H9 (cell line): ENCODE measurements around the gene CMSS1. TPM values are rescaled to one million over a fixed set of nuclear protein-coding genes. Genes with fewer than 3 reads are reported as not detected.
"Not testable (repeated sequence)": the region's sequence is repeated elsewhere in the genome, so short reads cannot be mapped to it uniquely, and the experiment has no call there.

ENCODE experiments used
- DNase-seq: peaks from one replicate; pipeline ENCODE4 v3.0.0-alpha.2; 2017
- H2AFZ ChIP-seq: one replicate; pipeline ENCODE4 v1.6.1; 2013; ENCODE audit warnings: mild to moderate bottlenecking, low read length, control low read depth, moderate library complexity
- H2AK5ac ChIP-seq: 2 replicates; pipeline ENCODE4 v1.6.1; 2013; ENCODE audit warnings: low read length, control low read depth, mixed read lengths; ENCODE audit not compliant: insufficient read length
- H2BK120ac ChIP-seq: one replicate; pipeline ENCODE4 v1.6.1; 2013; ENCODE audit warnings: low read depth, mild to moderate bottlenecking, low read length, control low read depth, inconsistent platforms; ENCODE audit not compliant: poor library complexity, severe bottlenecking
- H2BK12ac ChIP-seq: 2 replicates; pipeline ENCODE4 v1.6.1; 2013; ENCODE audit warnings: low read length, control low read depth, mixed read lengths, low read depth; ENCODE audit not compliant: insufficient read length
- H2BK15ac ChIP-seq: 2 replicates; pipeline ENCODE4 v1.6.1; 2013; ENCODE audit warnings: low read depth, low read length, control low read depth
- H2BK20ac ChIP-seq: one replicate; pipeline ENCODE4 v1.6.1; 2013; ENCODE audit warnings: low read depth, mild to moderate bottlenecking, low read length, control low read depth, inconsistent platforms; ENCODE audit not compliant: poor library complexity, severe bottlenecking
- H2BK5ac ChIP-seq: 2 replicates; pipeline ENCODE4 v1.6.1; 2013; ENCODE audit warnings: low read length, control low read depth, mixed read lengths; ENCODE audit not compliant: insufficient read length
- H3K14ac ChIP-seq: 2 replicates; pipeline ENCODE4 v1.6.1; 2013; ENCODE audit warnings: low read length, control low read depth; ENCODE audit not compliant: insufficient read depth
- H3K18ac ChIP-seq: 2 replicates; pipeline ENCODE4 v1.6.1; 2013; ENCODE audit warnings: low read depth, mild to moderate bottlenecking, mixed read lengths, low read length, control low read depth; ENCODE audit not compliant: insufficient read length
- H3K23ac ChIP-seq: 2 replicates; pipeline ENCODE4 v1.6.1; 2013; ENCODE audit warnings: low read length, control low read depth, mixed read lengths, low read depth; ENCODE audit not compliant: insufficient read length
- H3K23me2 ChIP-seq: 2 replicates; pipeline ENCODE4 v1.6.1; 2013; ENCODE audit warnings: low read depth, mild to moderate bottlenecking, mixed read lengths, low read length, control low read depth; ENCODE audit not compliant: insufficient read length, poor library complexity, severe bottlenecking
- H3K27ac ChIP-seq: 2 replicates; pipeline ENCODE4 v1.5.1; 2013; ENCODE audit warnings: low read length, control low read depth, mixed read lengths, low read depth; ENCODE audit not compliant: insufficient read length
- H3K27me3 ChIP-seq: 2 replicates; pipeline ENCODE4 v1.6.1; 2013; ENCODE audit warnings: low read length, control low read depth, inconsistent platforms; ENCODE audit not compliant: insufficient read depth
- H3K4ac ChIP-seq: 2 replicates; pipeline ENCODE4 v1.6.1; 2013; ENCODE audit warnings: low read depth, mild to moderate bottlenecking, control low read depth, inconsistent platforms, low read length, moderate library complexity
- H3K4me1 ChIP-seq: 2 replicates; pipeline ENCODE4 v1.6.1; 2013; ENCODE audit warnings: low read length, control low read depth, inconsistent platforms; ENCODE audit not compliant: insufficient read depth
- H3K4me2 ChIP-seq: 2 replicates; pipeline ENCODE4 v1.6.1; 2013; ENCODE audit warnings: low read length, control low read depth, mixed read lengths; ENCODE audit not compliant: insufficient read length, insufficient read depth
- H3K56ac ChIP-seq: 2 replicates; pipeline ENCODE4 v1.6.1; 2013; ENCODE audit warnings: low read depth, mild to moderate bottlenecking, mixed read lengths, low read length, control low read depth; ENCODE audit not compliant: insufficient read length
- H3K79me1 ChIP-seq: 2 replicates; pipeline ENCODE4 v1.6.1; 2013; ENCODE audit warnings: low read depth, mild to moderate bottlenecking, moderate library complexity, low read length, control low read depth, inconsistent platforms; ENCODE audit not compliant: insufficient read depth, poor library complexity, severe bottlenecking
- H3K79me2 ChIP-seq: 2 replicates; pipeline ENCODE4 v1.6.1; 2013; ENCODE audit warnings: low read length, control low read depth, inconsistent platforms; ENCODE audit not compliant: insufficient read depth
- H3K9ac ChIP-seq: 2 replicates; pipeline ENCODE4 v1.6.1; 2013; ENCODE audit warnings: low read length, control low read depth, mixed read lengths; ENCODE audit not compliant: insufficient read length; ENCODE audit errors: extremely low read depth
- H3K9me3 ChIP-seq: one replicate; pipeline ENCODE4 v1.6.1; 2013; ENCODE audit warnings: low read depth, low read length, inconsistent platforms; ENCODE audit not compliant: control insufficient read depth
- H3T11ph ChIP-seq: one replicate; pipeline ENCODE4 v1.6.1; 2013; ENCODE audit warnings: mild to moderate bottlenecking, low read length, control low read depth, inconsistent platforms
- H4K20me1 ChIP-seq: one replicate; pipeline ENCODE4 v1.6.1; 2013; ENCODE audit not compliant: control insufficient read depth, insufficient read length, insufficient read depth
- H4K5ac ChIP-seq: 2 replicates; pipeline ENCODE4 v1.6.1; 2013; ENCODE audit warnings: low read depth, mild to moderate bottlenecking, mixed read lengths, low read length, control low read depth; ENCODE audit not compliant: insufficient read length
- H4K8ac ChIP-seq: replicated peaks from 2 replicates; pipeline ENCODE4 v1.6.1; 2013; ENCODE audit warnings: low read length, control low read depth, mixed read lengths, low read depth; ENCODE audit not compliant: insufficient read length
- H4K91ac ChIP-seq: 2 replicates; pipeline ENCODE4 v1.6.1; 2013; ENCODE audit warnings: low read depth, mild to moderate bottlenecking, moderate library complexity, mixed read lengths, low read length, control low read depth; ENCODE audit not compliant: insufficient read length
- H3K27ac Mint-ChIP-seq, 3 experiments: 2 replicates in 2 of 3; 3 replicates in 1 of 3; pipeline ENCODE4 v1.8.0; 2020 to 2021; ENCODE audit warnings: mixed read lengths in 3 of 3, mild to moderate bottlenecking in 1 of 3, moderate library complexity in 1 of 3
- H3K27me3 Mint-ChIP-seq: 2 replicates; pipeline ENCODE4 v1.8.0; 2021; ENCODE audit warnings: low read depth, mild to moderate bottlenecking, moderate library complexity, mixed read lengths
- H3K36me3 Mint-ChIP-seq, 3 experiments: 2 replicates in 2 of 3; 3 replicates in 1 of 3; pipeline ENCODE4 v1.8.0; 2020 to 2021; ENCODE audit warnings: low read depth in 3 of 3, mixed read lengths in 3 of 3; ENCODE audit not compliant: insufficient read depth in 1 of 3
- H3K4me1 Mint-ChIP-seq, 2 experiments: 2 replicates each; pipeline ENCODE4 v1.8.0; 2020; ENCODE audit warnings: mixed read lengths in 2 of 2
- H3K4me3 Mint-ChIP-seq, 2 experiments: 2 replicates in 1 of 2; 3 replicates in 1 of 2; pipeline ENCODE4 v1.8.0; 2020 to 2021; ENCODE audit warnings: mild to moderate bottlenecking in 2 of 2, mixed read lengths in 2 of 2, moderate library complexity in 1 of 2
- H3K9me3 Mint-ChIP-seq, 2 experiments: 2 replicates in 1 of 2; 3 replicates in 1 of 2; pipeline ENCODE4 v1.8.0; 2020; ENCODE audit warnings: mild to moderate bottlenecking in 2 of 2, mixed read lengths in 2 of 2, moderate library complexity in 1 of 2
- CTCF ChIP-seq: fragments of 200-600 bp; sonication (generic); conservative IDR thresholded peaks from 3 replicates; pipeline ENCODE4 v1.8.0; 2021; ENCODE audit warnings: antibody characterized with exemption, mild to moderate bottlenecking
- WGBS: extraction: QIAGEN DNeasy Blood & Tissue Kit; methylation state at CpG from one replicate; pipeline ENCODE4 v1.1.7; 2013; ENCODE audit warnings: missing lambda C conversion rate, low lambda C conversion rate, mixed read lengths; ENCODE audit not compliant: insufficient read length; ENCODE audit errors: extremely low coverage; 5-methylcytosine and 5-hydroxymethylcytosine counted together
- total RNA-seq: library from RNA; stranded (reverse); gene quantifications from 2 replicates; pipeline ENCODE4 v1.2.1, GENCODE V29; 2021

Gene CMSS1
- total RNA-seq, 1 experiment from 2014 or later: 61.8 TPM

DNA sequence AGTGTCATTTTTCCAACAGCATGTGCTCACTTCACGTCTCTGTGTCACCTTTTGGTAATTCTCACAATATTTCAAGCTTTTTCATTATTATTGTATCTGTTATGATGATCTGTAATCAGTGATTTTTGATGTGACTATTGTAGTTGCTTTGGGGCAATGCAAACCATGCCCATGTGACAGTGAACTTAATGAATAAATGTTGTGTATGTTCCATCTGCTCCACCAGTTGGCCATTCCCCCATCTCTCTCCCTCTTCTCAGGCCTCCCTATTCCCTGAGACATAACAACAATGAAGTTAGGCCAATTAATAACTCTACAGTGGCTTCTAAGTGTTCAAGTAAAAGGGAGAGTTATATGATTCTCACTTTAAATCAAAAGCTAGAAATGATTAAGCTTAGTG is 410.6 kb downstream of the CMSS1 start:
- H3K14ac ChIP-seq: no peak overlapping the region
- no CpG with 5 or more reads among the region's 1 CpG for WGBS
- no peaks in the 10 kb centered on the region; the same call in 1 of the 2 replicates for H3K27me3 Mint-ChIP-seq
- no peak overlapping the region for H2BK120ac ChIP-seq
- H3K18ac ChIP-seq: no peak overlapping the region
- no peak for TF ChIP-seq CTCF
- H3K23ac ChIP-seq: no peak overlapping the region
- H3K27ac ChIP-seq: no peak overlapping the region
- no peak overlapping the region for H2AFZ ChIP-seq
- no peak overlapping the region for H3K4me2 ChIP-seq
- H3K9me3 ChIP-seq: no peaks in the 10 kb centered on the region
- H3K23me2 ChIP-seq: no peaks in the 10 kb centered on the region
- no peak overlapping the region for H2BK20ac ChIP-seq
- H3K27me3 ChIP-seq: no peaks in the 10 kb centered on the region
- peaks cover 0 to 12% of the 10 kb centered on the region in 2 experiments; a peak in 4 of 5 replicates for H3K9me3 Mint-ChIP-seq
- peaks cover 5 to 10% of the 10 kb centered on the region in 2 experiments; a peak in 3 of 4 replicates for H3K4me1 Mint-ChIP-seq
- H3K79me2 ChIP-seq: no peaks in the 10 kb centered on the region
- H4K91ac ChIP-seq: no peak overlapping the region
- H4K5ac ChIP-seq: no peak overlapping the region
- no peak overlapping the region for H3K4ac ChIP-seq
- H3K4me3 Mint-ChIP-seq: no peak overlapping the region
- DNase-seq: no peak
- no peak overlapping the region for H2BK12ac ChIP-seq
- no peaks in the 10 kb centered on the region for H3K79me1 ChIP-seq
- no peak overlapping the region for H3K56ac ChIP-seq
- no peaks in the 10 kb centered on the region for H3K36me3 Mint-ChIP-seq
- H4K8ac ChIP-seq: no peak overlapping the region
- no peak overlapping the region for H2BK15ac ChIP-seq
- H2BK5ac ChIP-seq: no peak overlapping the region
- no peak overlapping the region for H3T11ph ChIP-seq
- H4K20me1 ChIP-seq: no peaks in the 10 kb centered on the region
- H2AK5ac ChIP-seq: no peak overlapping the region
- H3K27ac Mint-ChIP-seq: no peak overlapping the region
- no peak overlapping the region for H3K9ac ChIP-seq
- H3K4me1 ChIP-seq: peaks cover 3% of the 10 kb centered on the region; the same call in 1 of the 2 replicates

- H2BK5ac ChIP-seq, H3K4me3 Mint-ChIP-seq, DNase-seq, H4K8ac ChIP-seq, H2AK5ac ChIP-seq, H4K91ac ChIP-seq, H2BK15ac ChIP-seq, H2BK20ac ChIP-seq, H2AFZ ChIP-seq, H3K18ac ChIP-seq, H3K4me2 ChIP-seq, H3K4me1 ChIP-seq, H2BK120ac ChIP-seq, H3K27me3 ChIP-seq, H3K56ac ChIP-seq, H3K79me1 ChIP-seq, H3K23ac ChIP-seq, H3K9ac ChIP-seq, H3K9me3 ChIP-seq, H3K23me2 ChIP-seq, H3K27ac ChIP-seq, H4K20me1 ChIP-seq, H3K14ac ChIP-seq, H4K5ac ChIP-seq, H3T11ph ChIP-seq, H3K79me2 ChIP-seq, H3K4ac ChIP-seq, H3K36me3 Mint-ChIP-seq, H3K27me3 Mint-ChIP-seq, H2BK12ac ChIP-seq: not testable (repeated sequence)
- Mint-ChIP-seq H3K4me1 (peaks cover 5 to 14% of the 10 kb centered on the region in 2 experiments), H3K9me3 (peaks cover 0 to 12% of the 10 kb centered on the region in 2 experiments; a peak in 4 of 5 replicates), H3K27ac (peak overlapping the region in 1 of 3 experiments; percentile 32; a peak in 1 of 7 replicates)
- no CpG with 5 or more reads among the region's 3 CpGs for WGBS
Observed at GRCh38 chr3:100229188-100229587, 411.5 kb downstream of the CMSS1 start.
